Uterus (tissue), 2 donors: ENCODE data around the gene BBS9.

ENCODE experiments used
- POLR2A ChIP-seq, 2 donors: fragments of 450-650 bp; IDR thresholded peaks; one replicate each; pipeline ENCODE4 v1.6.1; 2016; ENCODE audit warnings: antibody characterized with exemption in 2 of 2, mild to moderate bottlenecking in 1 of 2, moderate library complexity in 1 of 2
- TF ChIP-seq, protein P1 (sequence below), 4 experiments: fragments of 200-600 bp in 2 of 4; fragments of 450-650 bp in 2 of 4; sonication (generic) in 2 of 4; IDR thresholded peaks; one replicate each; pipeline ENCODE4 v1.5.1; 2016 to 2019; ENCODE audit warnings: antibody characterized with exemption in 4 of 4, mild to moderate bottlenecking in 2 of 4, moderate library complexity in 1 of 4

DNA sequence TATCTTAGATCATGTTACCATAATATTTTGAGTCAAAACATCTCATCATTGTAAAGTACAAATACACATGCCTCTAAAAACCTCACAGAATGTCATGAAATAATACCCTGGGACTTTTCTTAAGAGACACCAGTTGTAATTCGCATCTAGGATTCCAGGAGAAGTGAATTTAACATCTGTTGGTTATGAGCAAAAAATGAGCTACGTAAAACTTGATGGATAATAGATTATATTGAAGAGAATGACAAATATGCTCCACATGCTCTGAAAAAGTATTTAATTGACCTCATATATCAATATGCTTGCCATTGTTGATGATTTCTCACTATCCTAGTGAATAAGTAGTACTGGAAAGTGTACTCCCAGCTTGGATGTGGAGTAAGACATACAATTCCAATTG, 227.0 kb downstream of the BBS9 start:
- TF ChIP-seq, protein P1, sequence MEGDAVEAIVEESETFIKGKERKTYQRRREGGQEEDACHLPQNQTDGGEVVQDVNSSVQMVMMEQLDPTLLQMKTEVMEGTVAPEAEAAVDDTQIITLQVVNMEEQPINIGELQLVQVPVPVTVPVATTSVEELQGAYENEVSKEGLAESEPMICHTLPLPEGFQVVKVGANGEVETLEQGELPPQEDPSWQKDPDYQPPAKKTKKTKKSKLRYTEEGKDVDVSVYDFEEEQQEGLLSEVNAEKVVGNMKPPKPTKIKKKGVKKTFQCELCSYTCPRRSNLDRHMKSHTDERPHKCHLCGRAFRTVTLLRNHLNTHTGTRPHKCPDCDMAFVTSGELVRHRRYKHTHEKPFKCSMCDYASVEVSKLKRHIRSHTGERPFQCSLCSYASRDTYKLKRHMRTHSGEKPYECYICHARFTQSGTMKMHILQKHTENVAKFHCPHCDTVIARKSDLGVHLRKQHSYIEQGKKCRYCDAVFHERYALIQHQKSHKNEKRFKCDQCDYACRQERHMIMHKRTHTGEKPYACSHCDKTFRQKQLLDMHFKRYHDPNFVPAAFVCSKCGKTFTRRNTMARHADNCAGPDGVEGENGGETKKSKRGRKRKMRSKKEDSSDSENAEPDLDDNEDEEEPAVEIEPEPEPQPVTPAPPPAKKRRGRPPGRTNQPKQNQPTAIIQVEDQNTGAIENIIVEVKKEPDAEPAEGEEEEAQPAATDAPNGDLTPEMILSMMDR (IDR thresholded peaks at IDR 0.05): no peak
- no peak for TF ChIP-seq POLR2A (IDR thresholded peaks at IDR 0.05)
